Left renal pelvis (tissue), 4 donors: ENCODE results near the gene RLN2. TPM values are rescaled to one million over a fixed set of nuclear protein-coding genes. Genes with fewer than 3 reads are reported as not detected.

ENCODE experiments used
- DNase-seq, 4 donors: peaks; one replicate each; pipeline ENCODE4 v3.0.0-alpha.2; 2013; ENCODE audit warnings: low read depth in 4 of 4, low spot score in 3 of 4
- polyA plus RNA-seq, 4 donors: library from polyadenylated mRNA; unstranded; fragments of 120-200 nt; gene quantifications; one replicate each; pipeline ENCODE4 v1.2.1, GENCODE V29; 2013; ENCODE audit not compliant: insufficient read length in 4 of 4

RLN2 gene
- polyA plus RNA-seq, 4 donors = 2.8 to 4.3 (median 3.2) TPM; not detected in 1

DNA sequence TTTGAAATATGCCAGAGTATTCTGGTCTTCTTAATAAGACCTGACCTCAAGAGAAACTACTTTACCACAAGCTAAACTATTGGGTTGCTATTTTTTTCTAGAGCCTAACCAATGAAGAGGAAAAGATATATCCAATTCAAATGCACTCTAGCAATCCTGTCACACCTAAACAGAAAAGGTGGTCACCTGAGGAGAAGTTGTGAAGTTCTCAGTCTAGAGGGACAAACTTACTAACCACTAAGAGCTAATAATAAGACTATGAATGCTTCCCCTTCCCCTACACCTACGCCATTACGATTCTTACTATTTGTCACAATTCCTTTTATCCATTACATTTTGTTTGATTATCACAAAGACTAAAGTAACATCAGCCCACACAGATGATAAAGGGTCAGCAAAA lies 29.7 kb downstream of the RLN2 start:
- DNase-seq = no peak

- DNase-seq = no peak
Observed at GRCh38 chr9:5269249-5269715, 35.2 kb downstream of the RLN2 start.

- DNase-seq = no peak
Observed at GRCh38 chr9:5265939-5266338, 38.6 kb downstream of the RLN2 start.

GRCh38 chr9:5264219-5264595 lies 40.3 kb downstream of the RLN2 start:
- DNase-seq = no peak

DNA sequence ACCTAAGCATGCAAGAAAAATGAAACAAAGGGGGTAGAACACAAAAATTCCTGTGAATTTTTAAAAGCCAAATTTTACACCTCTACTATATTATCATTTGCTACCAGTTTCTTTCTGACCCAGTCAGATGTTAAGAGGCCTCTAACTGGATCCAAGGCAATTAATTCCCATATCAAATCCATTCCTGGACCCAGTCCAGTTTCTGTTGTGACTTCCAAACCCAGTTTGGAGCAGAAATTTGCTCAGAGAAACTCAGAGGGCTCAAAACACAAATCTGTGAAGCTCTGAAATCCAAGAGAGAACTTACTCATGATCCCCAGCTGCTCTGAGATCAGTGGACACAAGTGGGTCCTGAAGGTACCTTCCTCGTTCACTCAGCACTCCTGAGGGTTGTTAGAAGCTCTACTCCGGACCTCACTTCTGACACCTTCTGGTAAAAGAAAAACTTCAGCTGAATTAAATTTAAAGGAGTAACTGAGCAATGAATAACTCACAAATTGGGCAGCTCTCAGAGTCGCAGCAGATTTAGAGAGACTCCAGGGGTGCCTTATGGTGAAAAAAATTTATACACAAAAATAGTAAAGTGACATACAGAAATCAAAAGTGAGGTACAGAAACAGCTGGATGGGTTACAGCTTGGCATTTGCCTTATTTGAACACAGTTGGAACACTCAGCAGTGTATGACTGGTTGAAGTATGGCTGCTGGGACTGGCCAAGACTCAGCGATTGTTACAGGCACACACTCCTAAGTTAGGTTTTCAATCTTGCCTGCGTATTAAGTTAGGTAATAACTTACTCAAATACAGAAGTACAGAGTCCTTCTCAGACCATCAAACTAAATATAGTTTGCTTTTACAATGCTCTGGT lies 40.9 kb downstream of the RLN2 start:
- no peak for DNase-seq

Other genes with a start within 250 kb of the RLN2 start
- gene INSL6, start 119.1 kb downstream of the RLN2 start, polyA plus RNA-seq = under 1 TPM; 0.29 to 0.79 (median 0.39) TPM
- gene INSL4, start 73.3 kb downstream of the RLN2 start, polyA plus RNA-seq = not detected
- under 1 TPM in 3 of 4 donors, not detected in 1; 0.37 to 0.96 (median 0.75) TPM for gene RLN1, start 35.2 kb upstream of the RLN2 start, polyA plus RNA-seq
- gene PLGRKT, start 133.2 kb upstream of the RLN2 start, polyA plus RNA-seq = 10 to 100 TPM; 30.7 to 39.2 (median 37.7) TPM
- gene CD274, start 145.8 kb upstream of the RLN2 start, polyA plus RNA-seq = 1 to 10 TPM in 2 of 4 donors, under 1 TPM in 2; 0.39 to 1.4 (median 0.85) TPM
- gene PDCD1LG2, start 205.8 kb upstream of the RLN2 start, polyA plus RNA-seq = under 1 TPM in 3 of 4 donors, not detected in 1; 0.13 to 0.37 (median 0.27) TPM